ENCODE data around the gene CADPS.

Gene CADPS

GRCh38 chr3:62735510-62735909, 139.7 kb downstream of the CADPS start:
- Histone ChIP-seq H3K36me3 (no peaks in the 10 kb centered on the region), H3K4me1 (no peaks in the 10 kb centered on the region), H3K9me3 (no peaks in the 10 kb centered on the region), H3K4me3 (ENCODE audit: low read depth, low read length) (no peak overlapping the region), H3K27me3 (no peaks in the 10 kb centered on the region)
- no peak for DNase-seq
- TF ChIP-seq CTCF (IDR thresholded peaks at IDR 0.05; ENCODE audit: low read depth, low read length) = no peak

- Histone ChIP-seq H3K9me3 (no peaks in the 10 kb centered on the region), H3K4me3 (ENCODE audit: low read depth, low read length) (no peak overlapping the region), H3K27me3 (no peaks in the 10 kb centered on the region), H3K4me1 (no peaks in the 10 kb centered on the region), H3K36me3 (no peaks in the 10 kb centered on the region)
- DNase-seq = no peak
- no peak for TF ChIP-seq CTCF (IDR thresholded peaks at IDR 0.05; ENCODE audit: low read depth, low read length)
Measured at GRCh38 chr3:62732183-62732904, 142.9 kb downstream of the CADPS start.

DNA sequence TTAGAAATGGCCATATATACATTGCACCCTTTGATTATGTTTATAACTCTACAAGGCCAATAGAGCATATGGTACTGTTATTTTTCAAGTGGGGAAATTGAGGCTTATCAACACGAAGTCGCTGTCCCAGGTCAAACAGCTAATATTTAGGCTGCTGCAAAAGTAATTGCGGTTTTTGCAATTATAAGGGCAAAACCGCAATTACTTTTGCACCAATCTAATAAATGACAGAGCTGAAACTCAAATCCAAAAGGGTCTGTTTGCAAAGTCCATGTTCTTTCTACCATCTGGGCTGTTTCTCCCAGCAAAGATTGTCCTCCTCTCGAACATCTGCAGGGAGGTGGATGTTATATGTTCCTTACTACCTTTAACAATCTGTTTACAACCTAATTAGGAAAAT, 147.2 kb downstream of the CADPS start:
- DNase-seq = no peak
- no peaks in the 10 kb centered on the region for H3K9me3 ChIP-seq
- H3K36me3 ChIP-seq = no peaks in the 10 kb centered on the region
- no peaks in the 10 kb centered on the region for H3K27me3 ChIP-seq
- TF ChIP-seq CTCF (IDR thresholded peaks at IDR 0.05; ENCODE audit: low read depth, low read length) = no peak
- H3K4me1 ChIP-seq = peaks cover 6% of the 10 kb centered on the region; the same call in 1 of the 2 replicates
- H3K4me3 ChIP-seq (ENCODE audit: low read depth, low read length) = no peak overlapping the region

DNA sequence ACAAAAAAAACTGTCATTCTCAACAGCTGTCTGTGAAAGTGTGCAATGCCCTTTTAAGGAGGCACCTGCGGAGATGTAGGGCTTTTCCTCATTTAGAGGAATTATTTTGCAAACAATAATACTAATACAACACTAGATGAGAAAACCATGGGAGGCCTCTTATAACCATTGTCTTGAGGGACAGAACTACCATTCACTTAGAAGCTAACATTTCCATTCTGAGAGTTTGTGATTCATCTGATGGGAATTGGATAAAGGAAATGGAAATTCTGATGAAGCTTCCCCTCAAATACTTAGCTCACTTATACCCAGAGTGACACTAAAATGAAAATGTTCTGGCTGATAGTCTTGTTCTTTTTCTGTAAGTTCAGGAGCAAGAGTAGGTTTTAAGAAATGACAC, 147.7 kb downstream of the CADPS start:
- Histone ChIP-seq H3K4me1 (peaks cover 7% of the 10 kb centered on the region; the same call in 1 of the 2 replicates), H3K4me3 (ENCODE audit: low read depth, low read length) (no peak overlapping the region), H3K36me3 (no peaks in the 10 kb centered on the region), H3K27me3 (no peaks in the 10 kb centered on the region), H3K9me3 (no peaks in the 10 kb centered on the region)
- TF ChIP-seq CTCF (IDR thresholded peaks at IDR 0.05; ENCODE audit: low read depth, low read length) = no peak
- no peak for DNase-seq

GRCh38 chr3:62724503-62724902, 150.7 kb downstream of the CADPS start:
- Histone ChIP-seq H3K36me3 (no peaks in the 10 kb centered on the region), H3K9me3 (no peaks in the 10 kb centered on the region), H3K4me3 (ENCODE audit: low read depth, low read length) (no peak overlapping the region), H3K4me1 (peaks cover 7% of the 10 kb centered on the region; the same call in 1 of the 2 replicates), H3K27me3 (no peaks in the 10 kb centered on the region)
- no peak for DNase-seq
- TF ChIP-seq CTCF (IDR thresholded peaks at IDR 0.05; ENCODE audit: low read depth, low read length) = no peak

DNA sequence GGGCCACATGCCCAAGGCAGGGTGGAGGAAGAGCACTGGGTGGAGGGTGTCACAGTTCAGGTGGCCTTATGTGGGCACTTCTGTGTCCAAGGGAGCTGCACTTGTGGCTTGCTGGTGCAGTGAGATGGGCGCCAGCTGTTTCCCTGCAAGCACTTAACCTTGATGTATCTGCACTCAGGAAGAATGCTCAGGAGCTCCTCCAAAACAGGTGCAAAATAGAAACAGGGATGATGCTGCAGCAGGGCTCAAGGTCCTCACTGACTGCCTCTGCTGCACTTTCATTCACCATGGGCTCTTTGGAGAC, 151.3 kb downstream of the CADPS start:
- Histone ChIP-seq H3K9me3 (no peaks in the 10 kb centered on the region), H3K4me1 (peaks cover 7% of the 10 kb centered on the region; the same call in 1 of the 2 replicates), H3K27me3 (no peaks in the 10 kb centered on the region), H3K4me3 (ENCODE audit: low read depth, low read length) (no peak overlapping the region), H3K36me3 (no peaks in the 10 kb centered on the region)
- TF ChIP-seq CTCF (IDR thresholded peaks at IDR 0.05; ENCODE audit: low read depth, low read length) = no peak
- DNase-seq = no peak

All from BE2C (cell line).